Bone marrow (tissue), 2 donors: Measurements from ENCODE around the gene USP25.

Experiments
- DNase-seq, 2 donors: peaks; one replicate each; lab custom pipeline; 2025; lab: John Stamatoyannopoulos, UW

The USP25 gene

DNA sequence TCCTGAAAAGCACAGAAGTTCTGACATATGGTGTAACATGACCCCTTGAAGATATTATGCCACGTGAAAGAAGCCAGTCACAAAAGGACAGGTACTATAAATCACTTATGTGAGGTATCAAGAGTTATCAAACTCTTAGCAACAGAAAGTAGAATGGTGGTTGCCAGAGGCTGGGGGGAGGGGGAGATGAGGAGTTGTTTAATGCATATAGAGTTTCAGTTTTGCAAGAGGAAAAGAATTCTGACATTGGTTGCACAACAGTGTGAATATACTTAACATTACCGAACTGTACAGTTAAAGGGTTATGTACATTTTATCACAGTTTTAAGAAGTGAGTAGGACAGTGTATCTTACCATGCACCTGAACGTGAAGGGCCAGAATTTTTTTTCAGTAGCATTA lies 80.0 kb downstream of the USP25 start:
- DNase-seq, result peak in 1 of 2 donors; percentile 46

- no peak for DNase-seq
Observed at GRCh38 chr21:15815285-15815684, 85.5 kb downstream of the USP25 start.

- DNase-seq, result no peak
Observed at GRCh38 chr21:15820327-15820726, 90.5 kb downstream of the USP25 start.

DNA sequence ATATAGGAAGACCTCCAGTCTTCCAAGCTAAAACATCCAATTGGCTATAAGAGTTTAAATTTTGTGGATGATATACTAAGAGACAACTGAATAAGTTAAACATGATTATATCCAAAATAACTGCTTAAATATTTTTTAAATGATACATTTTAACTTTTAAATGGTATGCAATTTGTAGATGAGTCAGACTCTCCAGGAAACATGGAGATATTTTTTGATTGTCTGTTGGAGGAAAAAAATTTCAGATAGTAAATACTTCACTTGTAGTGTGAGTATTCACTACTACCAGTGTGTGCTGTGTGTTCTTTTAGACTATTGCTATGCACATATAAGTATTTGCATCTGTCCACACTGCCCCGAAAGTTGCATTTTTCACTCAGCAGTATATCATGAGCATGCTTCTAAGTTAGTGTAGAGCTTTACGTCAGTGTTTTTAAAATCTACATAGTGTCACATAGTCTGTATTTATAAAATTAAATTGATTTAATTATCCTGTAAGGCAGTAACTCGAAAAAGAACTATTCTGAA lies 91.1 kb downstream of the USP25 start:
- no peak for DNase-seq

GRCh38 chr21:15823486-15824150 lies 93.8 kb downstream of the USP25 start:
- no peak for DNase-seq

GRCh38 chr21:15825700-15826099 lies 95.9 kb downstream of the USP25 start:
- DNase-seq, result no peak

- DNase-seq, result no peak
Observed at GRCh38 chr21:15826147-15826780, 96.5 kb downstream of the USP25 start.

DNA sequence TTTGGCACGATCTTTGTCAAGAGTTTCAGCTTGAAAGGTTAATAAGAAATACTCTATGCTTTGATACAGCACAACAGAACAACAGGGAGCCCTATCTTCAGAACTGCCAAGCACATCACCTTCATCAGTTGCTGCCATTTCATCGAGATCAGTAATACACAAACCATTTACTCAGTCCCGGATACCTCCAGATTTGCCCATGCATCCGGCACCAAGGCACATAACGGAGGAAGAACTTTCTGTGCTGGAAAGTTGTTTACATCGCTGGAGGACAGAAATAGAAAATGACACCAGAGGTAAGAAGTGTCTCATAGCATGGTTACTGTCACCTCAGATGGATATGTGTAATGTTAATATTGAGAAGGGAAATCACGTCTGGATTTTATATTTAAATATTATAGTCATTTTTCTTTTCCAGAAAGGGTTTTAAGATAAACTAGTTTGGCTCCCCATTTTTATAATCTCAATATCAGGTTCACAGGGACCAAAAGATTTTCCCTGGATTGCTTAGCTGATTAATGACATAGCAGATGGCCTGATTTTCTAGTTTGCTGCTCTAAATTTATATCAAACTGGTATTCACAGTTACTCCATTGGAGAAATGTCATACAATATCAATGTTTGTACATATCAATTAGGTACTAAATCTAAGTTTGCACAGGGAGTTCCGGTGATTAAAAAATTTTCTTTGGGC lies 97.3 kb downstream of the USP25 start:
- DNase-seq, result no peak

GRCh38 chr21:15831497-15831896 lies 101.7 kb downstream of the USP25 start:
- no peak for DNase-seq

- DNase-seq, result peak in 1 of 2 donors; percentile 23
Observed at GRCh38 chr21:15837645-15838044, 107.9 kb downstream of the USP25 start.

DNA sequence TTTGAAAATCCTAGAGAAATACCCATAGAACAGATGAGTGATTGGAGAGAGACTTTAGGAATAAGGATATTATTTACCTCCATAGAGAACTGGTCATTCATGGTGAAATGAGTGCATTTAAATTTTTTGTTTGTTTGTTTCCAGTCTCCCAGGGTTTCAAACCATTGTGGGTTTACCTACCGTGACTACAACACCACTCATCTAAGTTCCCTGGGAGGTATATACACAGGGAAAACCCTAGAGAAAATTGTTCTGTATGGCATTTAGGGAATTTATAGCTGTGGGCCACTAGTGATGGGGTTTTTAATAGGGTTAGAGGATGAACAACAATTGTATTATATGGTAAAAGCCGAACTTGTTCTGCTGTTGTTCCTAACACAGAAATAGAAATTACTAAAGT lies 109.2 kb downstream of the USP25 start:
- DNase-seq, result no peak

DNA sequence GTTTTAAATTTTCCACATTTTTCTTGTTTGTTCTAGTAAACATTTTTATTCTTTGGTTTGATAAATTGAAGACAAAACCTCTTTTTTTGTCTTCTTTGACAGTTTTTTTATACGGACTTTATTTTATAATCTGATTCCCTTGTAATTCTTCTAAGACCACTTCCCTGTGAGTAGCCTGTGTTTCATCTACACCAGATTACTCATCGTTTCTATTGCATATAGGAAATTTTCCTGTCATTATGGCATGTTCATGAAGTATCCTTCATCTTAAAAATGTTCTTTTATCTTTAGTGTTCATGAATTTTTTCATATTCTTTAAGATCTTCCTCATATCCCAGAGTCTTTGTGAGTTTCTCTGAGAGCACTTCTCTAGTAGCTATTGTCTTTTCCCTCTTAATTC lies 109.8 kb downstream of the USP25 start:
- no peak for DNase-seq

- no peak for DNase-seq
Observed at GRCh38 chr21:15840406-15840805, 110.6 kb downstream of the USP25 start.

- DNase-seq, result no peak
Observed at GRCh38 chr21:15841856-15842564, 112.2 kb downstream of the USP25 start.

- DNase-seq, result no peak
Observed at GRCh38 chr21:15842565-15842880, 112.7 kb downstream of the USP25 start.

GRCh38 chr21:15843766-15844165 lies 114.0 kb downstream of the USP25 start:
- no peak for DNase-seq

- no peak for DNase-seq
Observed at GRCh38 chr21:15848634-15849560, 119.1 kb downstream of the USP25 start.

DNA sequence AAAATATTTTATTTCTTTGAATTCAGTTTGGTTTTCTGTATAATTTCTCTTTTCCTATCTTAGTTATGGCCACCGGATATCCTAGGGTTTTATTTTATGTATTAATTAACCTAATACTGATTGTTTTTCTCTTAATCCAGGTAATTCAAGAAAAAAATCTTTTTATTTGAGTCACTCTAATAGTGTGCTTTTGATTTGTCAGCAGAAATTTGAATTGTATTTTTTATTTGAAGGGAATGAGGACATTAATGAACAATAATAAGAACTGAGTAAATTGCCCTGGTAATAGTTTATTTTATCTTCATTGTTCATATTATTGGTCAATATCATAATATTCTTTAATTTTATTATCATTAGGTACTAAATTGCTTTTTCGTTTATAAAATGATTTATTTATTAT lies 120.1 kb downstream of the USP25 start:
- no peak for DNase-seq

DNA sequence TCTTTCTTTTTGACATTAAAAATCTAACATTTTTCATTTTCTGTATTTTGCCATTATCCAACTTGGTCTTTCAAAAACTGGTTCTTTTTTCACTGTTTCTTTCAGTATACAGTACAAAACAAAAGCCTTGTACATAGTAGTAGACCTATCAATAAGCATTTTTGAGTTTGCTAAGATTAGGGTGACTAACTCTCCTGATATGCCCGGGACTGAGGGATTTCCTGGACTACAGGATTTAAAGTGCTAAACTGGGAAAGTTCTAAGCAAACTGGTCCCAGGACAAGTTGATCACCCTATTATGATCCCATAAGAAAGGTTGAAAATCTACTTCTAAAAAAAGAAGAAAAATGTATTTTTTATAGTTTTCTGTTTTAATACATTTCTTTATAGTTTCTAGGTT lies 120.9 kb downstream of the USP25 start:
- no peak for DNase-seq

DNA sequence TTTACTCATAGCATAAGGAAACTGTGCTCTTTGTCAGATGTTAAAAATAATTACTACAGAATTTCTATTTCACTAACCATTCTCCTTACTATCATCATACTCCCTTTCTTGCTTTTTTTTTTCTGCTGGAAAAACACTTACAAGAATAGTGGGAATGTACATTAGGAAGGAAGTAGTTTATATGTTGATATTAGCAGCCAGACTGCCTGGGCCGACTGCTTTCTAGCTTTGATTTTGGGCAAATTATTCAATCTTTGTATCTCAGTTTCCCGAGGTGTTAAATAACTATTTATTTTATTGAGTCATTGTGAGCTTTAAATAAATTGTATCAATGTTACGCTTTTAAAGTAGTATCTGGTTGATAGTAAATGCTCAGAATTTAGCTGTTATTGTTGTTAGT lies 122.4 kb downstream of the USP25 start:
- no peak for DNase-seq

DNA sequence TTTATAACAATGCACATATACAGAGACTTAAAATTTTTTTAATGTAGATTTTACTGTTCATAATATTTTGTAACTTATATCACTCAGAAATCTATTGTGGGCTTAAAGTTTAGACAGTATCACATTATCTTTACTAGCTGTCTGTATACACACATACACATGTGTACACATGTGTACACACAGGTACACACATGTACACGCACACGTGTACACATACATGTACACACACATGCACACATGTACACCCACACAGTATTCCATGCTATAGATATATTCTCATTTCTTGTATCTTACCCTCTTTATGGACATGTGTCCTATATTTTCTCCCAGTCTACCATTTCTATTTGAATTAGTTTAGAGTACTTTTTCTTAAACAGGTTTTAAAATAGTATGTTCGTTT lies 123.3 kb downstream of the USP25 start:
- no peak for DNase-seq

GRCh38 chr21:15856813-15857212 lies 127.0 kb downstream of the USP25 start:
- DNase-seq, result no peak
